Muscle of back (tissue), 11 donors: ENCODE data around the gene CHD2. TPM values are rescaled to one million over a fixed set of nuclear protein-coding genes. Genes with fewer than 3 reads are reported as not detected.
"Not testable (repeated sequence)": the region's sequence is repeated elsewhere in the genome, so short reads cannot be mapped to it uniquely, and the experiment has no call there.

Source experiments
- DNase-seq, 3 donors: peaks; one replicate each; pipeline versions ENCODE4 v3.0.0 to v3.0.0-alpha.2; 2013
- polyA plus RNA-seq, 10 donors: library from polyadenylated mRNA; unstranded; fragments of 120-200 nt; gene quantifications; one replicate each; pipeline ENCODE4 v1.2.1, GENCODE V29; 2013; ENCODE audit not compliant: insufficient read length in 10 of 10

The CHD2 gene
- polyA plus RNA-seq, 10 donors: 46.2 to 78.9 (median 61.4) TPM

DNA sequence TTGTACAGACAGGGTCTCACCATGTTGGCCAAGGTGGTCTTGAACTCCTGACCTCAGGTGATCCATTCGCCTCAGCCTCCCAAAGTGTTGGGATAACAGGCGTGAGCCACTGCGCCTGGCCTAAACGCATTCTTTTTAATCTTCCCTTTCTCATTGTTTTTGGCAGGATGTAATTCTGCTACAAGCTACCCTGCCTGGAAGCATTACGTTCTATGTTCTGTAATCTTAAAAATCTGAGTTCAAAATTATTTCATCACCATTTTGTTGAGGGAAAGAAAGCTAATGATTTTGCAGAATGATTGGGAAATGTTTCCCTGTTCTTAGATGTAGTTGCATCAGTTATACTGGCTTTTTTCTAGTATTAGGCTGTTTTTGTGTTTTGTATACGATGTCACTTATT, 117.4 kb downstream of the CHD2 start:
- no peak for DNase-seq

- no peak for DNase-seq
These were observed 118.5 kb downstream of the CHD2 start for GRCh38 chr15:93018574-93018973.

- no peak for DNase-seq
These were observed 119.0 kb downstream of the CHD2 start for GRCh38 chr15:93019090-93019489.

GRCh38 chr15:93019971-93020370, 119.8 kb downstream of the CHD2 start:
- no peak for DNase-seq

DNA sequence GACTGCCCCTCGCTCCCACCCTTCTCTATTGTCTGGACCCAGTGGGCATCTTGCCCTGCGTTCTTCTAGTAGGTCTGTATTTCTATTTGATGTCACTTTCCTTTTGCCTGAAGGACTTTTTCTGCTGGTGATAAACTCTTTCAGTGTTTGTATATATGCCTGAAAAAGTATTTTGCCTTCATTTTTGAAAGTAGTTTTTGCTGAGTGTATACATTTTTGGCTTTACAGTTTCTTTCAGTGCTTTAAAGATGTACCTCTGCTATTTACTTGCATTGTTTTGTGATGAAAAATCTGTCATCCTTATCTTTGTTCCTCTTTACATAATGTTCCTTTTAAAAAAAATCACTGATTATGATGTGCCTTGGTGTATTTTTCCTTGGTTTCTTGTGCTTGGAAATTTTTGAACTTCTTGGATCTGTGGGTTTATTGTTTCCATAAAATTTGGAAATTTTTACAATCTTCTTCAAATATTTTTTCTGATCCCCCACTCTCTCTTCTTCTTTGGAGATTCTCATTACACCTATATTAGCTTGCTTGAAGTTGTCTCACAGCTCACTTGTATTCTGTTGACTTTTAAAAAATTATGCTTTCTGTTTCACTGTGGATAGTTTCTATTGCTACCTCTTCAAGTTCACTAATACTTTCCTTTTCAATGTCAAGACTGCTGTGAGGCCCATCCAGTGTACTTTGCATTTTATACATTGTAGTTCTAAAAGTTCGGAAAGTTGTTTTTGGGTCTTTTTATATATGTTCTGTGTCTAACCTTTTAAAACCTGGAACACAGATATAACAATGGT, 121.0 kb downstream of the CHD2 start:
- no peak for DNase-seq

DNA sequence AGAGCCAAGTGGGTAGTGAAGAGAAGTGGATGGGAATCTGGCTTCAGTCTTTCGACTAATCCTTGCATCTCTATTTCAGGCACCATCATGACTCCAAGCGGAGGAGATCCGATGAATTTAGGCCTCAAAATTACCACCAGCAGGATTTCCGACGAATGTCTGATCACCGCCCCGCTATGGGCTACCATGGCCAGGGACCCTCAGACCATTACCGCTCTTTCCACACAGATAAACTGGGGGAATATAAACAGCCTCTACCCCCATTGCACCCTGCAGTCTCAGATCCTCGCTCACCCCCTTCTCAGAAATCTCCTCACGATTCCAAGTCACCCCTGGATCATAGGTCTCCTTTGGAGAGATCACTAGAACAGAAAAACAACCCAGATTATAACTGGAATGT, 124.2 kb downstream of the CHD2 start:
- no peak for DNase-seq

GRCh38 chr15:93024716-93025624, 124.8 kb downstream of the CHD2 start:
- no peak for DNase-seq

DNA sequence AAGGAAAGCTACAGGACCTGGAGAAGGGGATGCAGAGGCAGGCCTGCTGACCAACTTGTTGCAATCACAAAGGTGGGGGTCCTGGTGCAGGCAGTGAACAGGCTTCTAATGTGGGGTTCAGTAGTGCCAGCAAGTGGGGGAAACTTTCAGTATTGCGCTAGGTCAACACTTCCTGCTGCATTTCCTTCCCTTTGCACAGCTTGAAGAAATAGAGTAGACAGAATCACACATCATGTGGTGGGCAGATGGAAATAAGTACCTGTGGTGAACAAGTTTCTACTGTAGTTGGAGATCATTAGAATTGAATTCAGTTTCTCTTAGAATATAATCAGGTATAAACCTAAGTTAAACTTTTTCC, 125.5 kb downstream of the CHD2 start:
- no peak for DNase-seq

DNA sequence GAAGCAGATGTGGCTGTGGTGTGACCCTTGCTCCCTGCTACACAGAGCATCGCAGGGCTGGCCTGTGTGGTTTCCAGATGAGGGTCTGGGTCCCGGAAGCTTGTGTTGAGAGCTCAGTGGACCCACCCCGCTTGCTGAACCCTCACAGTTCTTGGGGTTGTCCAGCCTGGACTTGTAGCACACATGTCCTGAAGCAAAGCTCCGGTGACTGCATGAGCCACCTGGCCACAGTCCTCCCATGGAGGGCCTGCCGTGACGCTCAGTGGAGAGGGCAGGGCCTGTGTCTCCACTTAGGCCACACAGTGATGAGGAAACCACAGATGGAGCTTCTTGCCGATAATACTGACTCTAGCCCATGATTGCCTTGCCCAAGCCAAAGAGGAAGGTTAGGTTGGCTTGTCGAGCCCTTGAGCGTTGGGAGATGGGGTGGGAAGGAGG, 126.3 kb downstream of the CHD2 start:
- no peak for DNase-seq

GRCh38 chr15:93027413-93027812, 127.3 kb downstream of the CHD2 start:
- no peak for DNase-seq

DNA sequence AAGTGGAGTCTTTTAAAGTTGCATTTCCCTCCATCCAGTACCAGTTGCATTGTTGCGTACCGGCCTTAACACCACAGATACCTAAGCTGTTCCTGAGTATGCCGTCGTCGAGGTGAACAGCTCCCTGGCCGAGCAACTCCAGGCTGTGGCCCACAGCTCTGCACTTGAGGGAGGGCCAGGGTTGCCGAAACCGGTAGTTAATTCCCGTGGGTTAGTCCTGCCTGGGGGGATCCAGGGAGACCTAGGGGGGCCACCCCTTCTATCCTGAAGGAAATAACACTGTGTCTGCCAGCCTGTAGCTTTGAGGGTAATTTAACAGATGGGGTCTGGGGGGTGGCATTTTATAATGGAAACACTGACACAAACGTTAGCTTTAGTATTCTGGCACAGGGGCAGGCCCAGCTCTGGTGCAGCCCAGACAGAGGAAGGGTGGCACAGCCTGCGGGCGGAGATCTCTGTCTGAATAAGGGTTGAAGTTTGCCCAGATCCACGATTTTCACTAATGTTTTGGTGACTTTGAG, 128.0 kb downstream of the CHD2 start:
- DNase-seq: no peak

GRCh38 chr15:93028632-93029213, 128.6 kb downstream of the CHD2 start:
- DNase-seq: peak; percentile 56 to 80 (median 74)

DNA sequence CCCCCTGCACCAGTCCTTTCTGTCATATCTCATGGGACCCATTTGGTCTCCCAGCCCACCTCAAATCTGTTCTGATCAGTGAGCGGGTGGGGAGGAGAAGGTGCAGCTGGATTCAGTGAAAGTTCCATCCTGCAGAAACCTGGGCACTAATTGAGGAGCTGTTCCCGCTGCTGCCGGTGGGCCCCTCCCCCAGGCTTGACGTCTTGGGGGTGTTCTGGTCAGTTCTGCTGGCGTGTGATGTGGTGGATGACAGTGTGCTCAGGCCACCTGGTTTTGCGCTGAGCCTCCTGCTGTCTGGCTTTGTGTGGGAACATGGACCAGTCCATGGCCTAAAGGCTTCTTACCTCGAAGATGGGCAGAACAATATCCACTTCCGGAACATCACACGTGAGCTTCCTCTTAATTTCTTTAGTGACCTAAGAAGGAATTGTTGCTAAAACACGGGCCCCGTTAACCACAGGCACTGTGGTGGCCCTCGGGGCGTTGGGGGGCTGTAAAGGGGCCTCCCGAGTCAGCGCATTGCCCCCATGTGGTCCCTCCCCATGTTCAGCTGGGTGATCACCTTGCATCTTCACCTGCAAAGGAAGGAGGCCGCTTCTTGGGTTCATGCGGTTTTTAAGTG, 129.2 kb downstream of the CHD2 start:
- no peak for DNase-seq

- no peak for DNase-seq
These were observed 129.8 kb downstream of the CHD2 start for GRCh38 chr15:93029836-93030429.

- DNase-seq: peak; percentile 70 to 91 (median 82)
These were observed 130.4 kb downstream of the CHD2 start for GRCh38 chr15:93030430-93031102.

DNA sequence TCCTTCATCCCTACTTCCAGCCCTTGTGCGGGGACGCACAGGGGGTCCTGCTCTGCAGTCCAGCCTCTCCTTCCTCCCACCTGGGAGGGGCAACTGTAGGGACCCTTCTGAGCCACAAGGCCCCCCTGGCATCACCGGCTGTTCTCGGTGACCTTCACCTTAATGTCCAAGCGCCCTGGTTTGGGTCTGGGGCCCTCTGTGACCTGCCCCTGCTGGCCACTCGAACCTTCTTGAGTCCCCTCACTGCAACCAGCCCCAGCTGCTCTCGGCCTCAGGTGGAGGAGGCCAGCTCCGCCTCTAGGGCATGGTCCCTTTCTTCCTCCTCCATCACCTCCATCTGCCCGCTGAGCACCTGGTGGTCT, 131.0 kb downstream of the CHD2 start:
- DNase-seq: no peak

GRCh38 chr15:93031557-93032384, 131.6 kb downstream of the CHD2 start:
- not testable (repeated sequence) for DNase-seq

DNA sequence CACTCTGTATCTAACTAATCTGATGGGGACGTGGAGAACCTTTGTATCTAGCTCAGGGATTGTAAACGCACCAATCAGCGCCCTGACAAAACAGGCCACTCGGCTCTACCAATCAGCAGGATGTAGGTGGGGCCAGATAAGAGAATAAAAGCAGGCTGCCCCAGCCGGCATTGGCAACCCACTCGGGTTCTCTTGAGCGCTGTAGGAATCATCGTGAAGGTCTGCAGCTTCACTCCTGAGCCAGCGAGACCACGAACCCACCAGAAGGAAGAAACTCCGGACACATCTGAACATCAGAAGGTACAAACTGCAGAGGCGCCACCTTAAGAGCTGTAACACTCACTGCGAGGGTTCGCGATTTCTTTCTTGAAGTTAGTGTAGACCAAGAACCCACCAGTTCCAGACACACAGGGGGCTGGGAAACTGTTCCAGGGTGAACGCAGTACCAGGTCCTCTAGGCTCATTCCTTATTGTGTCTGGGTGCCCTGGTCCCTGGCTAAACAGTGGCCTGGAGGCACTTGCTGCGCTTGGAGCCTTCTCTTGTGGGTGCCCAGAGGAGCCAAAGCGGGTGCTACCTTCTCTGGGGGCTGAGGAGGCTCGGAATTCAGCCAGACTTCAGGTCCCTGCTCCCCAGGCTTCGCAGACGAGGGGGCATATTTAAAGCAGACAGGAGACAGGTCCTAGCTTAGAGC, 132.5 kb downstream of the CHD2 start:
- not testable (repeated sequence) for DNase-seq

- no peak for DNase-seq
These were observed 133.4 kb downstream of the CHD2 start for GRCh38 chr15:93033434-93034045.
